Measurements from ENCODE around the gene TNIP3. TPM values are rescaled to one million over a fixed set of nuclear protein-coding genes. Genes with fewer than 3 reads are reported as not detected.

The TNIP3 gene
- total RNA-seq, 1 donor: not detected

DNA sequence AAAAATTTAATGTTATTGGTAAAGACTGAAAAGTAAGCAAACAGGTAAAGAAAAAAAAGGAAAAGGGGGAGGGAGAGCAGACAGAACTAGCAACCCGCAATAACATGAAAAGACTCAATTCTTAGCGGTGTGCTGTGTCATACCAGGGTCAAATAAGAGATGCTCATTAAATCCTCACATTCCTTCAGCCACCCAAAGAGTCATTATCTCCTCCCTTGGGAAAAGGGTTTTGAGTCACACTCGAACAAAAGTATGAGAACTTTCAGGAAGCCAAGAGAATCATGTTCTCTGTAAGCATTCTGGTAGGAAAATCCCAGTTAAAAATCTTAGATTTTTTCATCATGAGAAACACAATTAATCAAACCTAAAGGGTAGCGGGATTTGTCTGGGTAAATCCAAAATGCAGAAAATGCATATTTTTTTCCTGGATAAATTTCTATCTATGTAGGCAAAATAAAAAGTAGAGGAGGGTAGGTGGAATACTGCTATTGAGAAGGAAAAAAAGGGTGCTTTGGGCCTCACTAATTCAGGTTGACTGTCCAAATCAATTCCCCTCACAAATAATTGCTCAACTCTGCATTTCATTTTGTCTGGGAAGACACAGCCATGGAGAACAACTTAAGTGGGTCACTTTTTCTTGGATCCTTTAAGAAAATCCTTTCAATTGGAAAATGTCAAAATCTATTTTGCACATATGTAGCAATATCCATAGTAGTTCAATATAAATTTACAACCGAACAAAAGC lies 23.2 kb downstream of the TNIP3 start:
- DNase-seq (ENCODE audit: low read depth in 2 of 3, low spot score in 2 of 3): no peak

DNA sequence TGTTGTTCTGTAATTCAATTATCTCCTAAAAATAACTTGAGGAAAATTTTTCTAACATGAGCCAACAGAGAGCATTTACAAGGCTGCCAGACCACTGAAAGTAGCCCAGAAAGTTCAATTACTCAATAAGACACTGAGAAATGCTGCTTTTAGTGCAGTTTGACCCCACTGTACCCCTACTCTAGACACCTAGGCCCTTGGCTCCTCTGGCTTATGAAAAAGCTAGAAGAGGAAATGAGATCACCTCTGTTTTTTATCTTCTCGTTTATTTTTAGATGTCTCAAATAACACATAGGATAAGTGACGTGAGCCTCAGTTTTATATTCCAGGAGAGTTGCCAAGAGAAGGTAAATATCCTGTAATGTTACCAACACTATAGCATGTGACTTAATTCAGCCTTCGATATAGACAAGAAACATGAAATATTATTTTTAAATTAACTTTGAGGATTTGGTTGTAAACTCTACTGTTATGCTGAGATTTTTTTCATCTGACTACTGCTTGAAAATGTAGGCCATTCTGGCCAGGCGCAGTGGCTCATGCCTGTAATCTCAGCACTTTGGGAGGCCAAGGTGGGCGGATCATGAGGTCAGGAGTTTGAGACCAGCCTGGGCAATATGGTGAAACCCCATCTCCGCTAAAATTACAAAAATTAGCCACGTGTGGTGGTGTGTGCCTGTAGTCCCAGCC lies 24.4 kb downstream of the TNIP3 start:
- no peak for DNase-seq (ENCODE audit: low read depth in 2 of 3, low spot score in 2 of 3)

DNA sequence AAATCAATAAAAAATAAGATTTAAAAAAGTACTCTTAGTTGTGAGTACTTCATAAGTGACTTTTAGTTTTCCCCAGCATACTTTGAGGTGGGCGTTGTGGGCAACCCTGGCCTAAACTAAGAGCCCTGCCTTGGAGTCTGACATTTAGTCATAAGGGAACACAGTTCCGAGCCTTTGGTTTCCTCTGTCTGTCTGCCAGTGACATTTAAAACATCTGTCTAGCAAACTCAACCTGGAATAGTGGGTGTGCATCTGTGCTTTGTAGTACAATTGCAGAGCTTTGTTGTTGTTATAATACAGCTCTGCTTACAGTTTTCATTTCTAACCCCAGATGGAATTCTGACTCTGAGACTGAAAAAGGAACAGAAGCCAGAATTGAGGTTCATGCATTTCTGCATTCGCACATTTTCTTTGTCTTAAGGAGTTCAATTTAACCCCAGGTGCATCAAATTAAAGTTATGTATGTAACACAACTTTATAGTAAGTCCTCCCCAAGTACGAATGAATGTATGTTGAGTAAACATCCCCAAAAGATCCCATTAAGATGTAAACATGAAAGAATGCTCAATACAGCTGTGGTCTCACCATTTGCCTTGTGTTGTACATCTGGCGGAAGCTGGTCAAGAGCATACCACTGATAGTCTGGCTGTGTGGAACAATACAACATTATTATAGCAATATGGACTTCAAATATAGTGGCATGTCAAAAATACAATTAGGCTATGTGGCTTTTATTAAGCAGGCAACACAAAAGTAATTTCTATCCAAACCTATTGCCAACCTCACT lies 25.9 kb downstream of the TNIP3 start:
- no peak for DNase-seq (ENCODE audit: low read depth in 2 of 3, low spot score in 2 of 3)

DNA sequence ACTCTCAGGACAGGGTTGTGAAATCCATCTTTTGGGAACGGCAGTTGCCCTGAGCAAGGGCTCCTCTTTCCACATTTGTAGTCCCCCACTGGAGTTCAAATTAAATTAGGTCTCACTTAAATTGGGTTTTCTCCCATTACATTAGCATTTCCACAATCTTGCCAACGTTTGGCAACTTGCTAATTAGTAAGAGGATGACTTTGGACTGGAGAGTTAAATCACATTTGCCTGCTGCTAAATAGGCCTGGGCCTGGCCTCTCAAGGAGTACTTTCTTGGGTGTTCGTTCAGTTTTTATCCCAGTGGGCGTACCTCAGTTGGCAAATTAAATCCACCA lies 33.8 kb downstream of the TNIP3 start:
- DNase-seq (ENCODE audit: low read depth in 2 of 3, low spot score in 2 of 3): no peak

DNA sequence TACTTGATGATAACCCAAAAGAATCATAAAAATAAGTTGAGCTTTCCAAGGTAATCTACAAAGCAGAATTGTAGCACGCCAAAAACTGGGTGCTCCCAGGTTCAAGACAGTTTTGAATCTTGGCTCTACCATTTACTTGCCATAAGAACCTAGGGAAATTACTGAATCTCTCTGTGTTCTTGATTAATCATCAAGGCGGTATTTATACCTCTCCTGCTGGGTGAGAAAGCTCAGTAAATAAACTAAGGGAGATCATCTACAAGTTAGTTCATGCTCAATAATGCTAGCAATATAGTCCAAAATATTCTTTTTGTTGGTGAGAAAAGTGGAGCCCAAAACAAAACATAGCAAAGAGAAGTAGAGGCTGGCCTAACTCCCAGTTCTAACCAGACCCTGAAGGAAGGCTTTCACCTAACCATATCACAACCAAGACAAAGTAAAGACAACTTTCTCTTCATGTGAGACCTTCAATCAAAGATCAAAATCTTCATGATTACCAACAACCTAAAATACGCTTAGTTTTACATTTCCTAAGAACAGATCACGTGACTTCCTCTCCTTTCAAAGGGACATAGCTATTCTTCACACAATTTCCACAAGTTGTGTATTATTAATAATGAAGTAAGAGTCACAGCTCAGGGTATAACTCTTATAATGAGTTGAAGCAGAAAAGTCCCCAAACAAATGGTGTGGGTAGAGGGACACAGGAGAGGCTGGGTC lies 34.4 kb downstream of the TNIP3 start:
- no peak for DNase-seq (ENCODE audit: low read depth in 2 of 3, low spot score in 2 of 3)

DNA sequence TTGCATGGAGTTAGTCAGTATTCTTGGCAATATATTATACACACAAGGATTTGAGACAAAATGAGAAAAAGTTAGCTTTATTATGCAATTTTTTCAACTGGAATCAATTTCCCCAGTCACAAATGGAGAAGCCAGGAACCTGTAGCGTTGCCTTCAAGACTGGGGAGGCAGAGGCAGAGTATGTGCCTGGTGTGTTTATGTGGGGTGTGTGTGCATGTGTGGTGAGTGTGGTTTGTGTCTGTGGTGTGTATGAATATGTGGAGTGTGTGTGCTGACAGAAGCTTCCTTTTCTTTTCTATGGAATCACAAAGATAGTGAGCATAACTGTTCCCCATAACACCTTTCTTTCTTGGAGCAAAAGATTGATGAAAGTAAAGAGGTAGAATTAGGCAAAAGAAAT lies 37.0 kb downstream of the TNIP3 start:
- DNase-seq (ENCODE audit: low read depth in 2 of 3, low spot score in 2 of 3): no peak

DNA sequence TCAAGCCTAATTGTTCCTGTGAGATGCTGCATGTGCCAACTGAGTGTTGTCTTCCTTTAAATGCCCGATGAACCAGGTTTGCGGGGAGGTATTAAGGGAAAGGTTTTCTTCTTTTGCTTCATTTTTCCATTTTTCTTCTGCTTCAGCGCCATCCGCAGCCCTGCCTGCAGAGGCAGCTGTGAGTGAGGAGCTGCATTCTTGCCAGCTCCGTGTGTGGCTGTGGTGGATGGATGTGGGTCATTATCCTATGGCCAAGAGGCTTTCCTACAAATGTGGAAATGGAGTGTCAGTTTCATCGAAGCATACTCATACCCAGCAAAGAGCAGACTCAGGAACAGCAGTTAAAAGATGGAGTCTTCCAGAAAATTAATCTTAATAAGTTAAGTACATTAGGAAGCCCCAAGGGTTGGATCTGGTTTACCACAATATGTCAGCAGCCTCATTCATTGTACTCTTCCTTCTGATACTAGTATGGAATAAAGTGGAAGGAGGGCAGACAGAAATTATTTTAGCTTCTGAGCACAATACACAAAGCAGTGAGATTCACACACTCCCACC lies 37.6 kb downstream of the TNIP3 start:
- DNase-seq (ENCODE audit: low read depth in 2 of 3, low spot score in 2 of 3): no peak

DNA sequence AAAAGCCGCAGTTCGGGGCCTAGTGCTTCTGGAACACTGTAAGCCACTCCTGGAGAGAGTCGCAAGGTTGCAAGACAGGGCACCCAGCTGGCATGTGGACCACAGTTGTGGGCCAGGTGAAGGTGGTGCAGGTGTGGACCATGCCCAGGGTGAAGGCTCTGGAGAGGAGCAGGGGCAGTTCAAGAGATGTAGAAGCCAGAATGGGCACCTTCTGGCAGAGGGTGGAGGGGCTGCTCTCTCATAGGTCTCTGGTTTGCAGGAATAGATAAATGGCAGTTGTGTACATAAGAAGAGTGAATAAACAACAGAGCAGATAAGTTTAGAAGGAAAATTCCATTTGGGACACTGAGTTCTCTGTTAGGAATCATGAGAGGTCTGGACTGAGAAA lies 38.6 kb downstream of the TNIP3 start:
- no peak for DNase-seq (ENCODE audit: low read depth in 2 of 3, low spot score in 2 of 3)

DNA sequence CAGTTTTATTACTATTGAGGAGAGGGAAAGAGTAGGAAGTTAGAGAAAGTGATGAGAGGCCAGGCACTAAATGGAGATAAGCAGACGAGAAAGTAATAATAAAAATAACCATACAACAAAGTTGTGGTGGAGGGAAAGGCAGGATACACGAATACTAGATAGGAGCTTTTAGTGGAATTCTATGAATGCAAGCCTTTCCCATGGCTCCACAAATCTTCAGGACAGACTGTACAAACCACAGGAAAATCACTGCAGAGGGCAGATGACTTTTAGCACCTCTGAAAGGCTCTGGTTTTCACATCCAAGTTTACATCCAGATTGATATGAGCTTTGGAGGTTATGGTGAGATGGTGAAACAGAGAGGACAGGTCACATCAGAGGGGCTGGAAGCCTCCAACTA lies 41.5 kb downstream of the TNIP3 start:
- DNase-seq (ENCODE audit: low read depth in 2 of 3, low spot score in 2 of 3): no peak

DNA sequence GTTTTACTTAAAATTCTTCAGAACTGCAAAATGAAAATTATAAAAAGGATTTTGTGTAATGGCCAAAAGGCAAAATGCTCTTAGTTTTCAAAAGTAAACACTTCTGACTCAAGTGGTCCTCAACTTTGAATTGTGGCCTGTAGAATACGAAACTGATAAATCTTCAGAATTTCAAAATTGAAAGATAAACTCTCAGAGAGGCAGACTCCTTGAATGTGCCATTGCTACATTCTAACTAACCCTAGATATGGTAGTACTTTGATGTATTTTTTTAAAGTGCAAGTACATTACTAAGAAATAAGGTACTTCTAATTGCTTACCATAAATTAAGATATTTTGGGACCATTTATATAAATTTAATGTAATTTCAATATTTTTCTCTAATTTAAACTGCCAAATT lies 44.4 kb downstream of the TNIP3 start:
- DNase-seq (ENCODE audit: low read depth in 2 of 3, low spot score in 2 of 3): no peak

DNA sequence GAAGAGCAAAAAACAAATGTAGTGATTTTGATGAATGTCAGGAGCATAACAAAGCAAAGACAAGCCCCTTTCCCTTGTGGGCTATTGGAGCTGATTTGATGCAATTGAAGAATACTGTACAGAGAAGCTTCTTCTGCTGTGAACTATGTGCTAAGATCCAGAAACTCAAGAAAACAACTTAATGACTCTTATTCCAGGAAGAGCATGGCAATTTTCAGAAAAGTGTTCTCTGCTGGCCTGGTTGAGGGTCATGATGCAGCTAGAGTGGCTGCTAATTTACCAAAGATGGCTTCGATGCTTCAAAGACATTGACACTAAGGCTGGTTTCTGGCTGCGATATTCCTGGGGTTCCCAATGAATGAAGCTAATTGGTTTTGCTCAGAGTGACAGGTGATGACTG lies 45.8 kb downstream of the TNIP3 start:
- DNase-seq (ENCODE audit: low read depth in 2 of 3, low spot score in 2 of 3): no peak

DNA sequence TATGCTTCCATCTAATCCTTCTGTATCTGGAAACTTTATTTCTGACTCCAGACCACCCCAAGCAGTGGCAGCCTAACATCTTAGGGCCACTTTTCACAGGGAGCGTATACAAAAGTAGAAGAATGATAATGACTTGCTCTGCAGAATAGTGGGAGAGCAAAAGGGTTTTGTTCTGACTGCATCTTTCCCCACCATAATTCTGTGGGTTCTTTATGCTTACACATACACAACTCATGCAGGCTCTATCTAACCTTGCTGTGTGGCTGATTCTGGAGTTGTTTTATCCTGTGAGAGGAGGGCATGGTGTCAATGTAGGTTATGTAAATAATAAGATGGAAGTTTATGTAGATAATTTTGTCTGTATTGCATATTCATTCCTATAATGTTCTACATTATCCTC lies 49.4 kb downstream of the TNIP3 start:
- no peak for DNase-seq (ENCODE audit: low read depth in 2 of 3, low spot score in 2 of 3)

DNA sequence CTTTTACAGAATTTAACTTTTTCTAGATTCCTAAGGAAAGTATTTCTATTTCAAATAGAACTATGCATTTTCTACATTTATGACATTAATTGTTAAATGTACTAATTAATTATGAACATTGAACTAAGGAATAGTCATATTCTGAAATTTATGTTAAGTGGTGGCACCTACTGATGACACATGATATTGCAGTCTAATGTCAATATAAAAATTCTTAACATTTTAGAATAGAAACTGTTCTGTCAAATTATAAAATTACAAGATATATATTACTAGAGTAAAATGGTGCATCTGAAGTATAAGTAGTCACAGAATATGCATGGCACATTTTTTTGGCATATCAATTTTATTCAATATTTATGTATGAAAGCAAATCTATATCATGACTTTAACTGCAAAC lies 51.6 kb downstream of the TNIP3 start:
- peak in 1 of 3 donors; percentile 10 for DNase-seq (ENCODE audit: low read depth in 2 of 3, low spot score in 2 of 3)

DNA sequence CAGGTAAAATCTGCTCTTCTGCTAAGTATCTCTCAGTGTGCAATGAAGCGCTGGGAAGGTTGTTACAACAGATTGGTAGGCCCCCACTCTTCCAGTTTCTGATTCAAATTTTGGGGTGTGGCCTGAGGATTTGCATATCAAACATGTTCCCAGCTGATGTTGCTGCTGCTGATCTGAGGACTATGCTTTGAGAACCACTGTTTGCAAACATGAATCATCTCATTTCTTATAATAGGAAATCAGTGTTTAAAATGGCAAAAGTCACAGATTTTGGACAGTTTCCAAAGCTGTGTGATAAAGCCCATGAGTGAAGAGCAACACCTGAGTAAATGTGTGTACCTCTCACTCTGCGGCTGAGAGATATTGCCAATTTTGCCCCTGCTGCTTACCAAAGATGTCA lies 55.6 kb downstream of the TNIP3 start:
- DNase-seq (ENCODE audit: low read depth in 2 of 3, low spot score in 2 of 3): no peak

DNA sequence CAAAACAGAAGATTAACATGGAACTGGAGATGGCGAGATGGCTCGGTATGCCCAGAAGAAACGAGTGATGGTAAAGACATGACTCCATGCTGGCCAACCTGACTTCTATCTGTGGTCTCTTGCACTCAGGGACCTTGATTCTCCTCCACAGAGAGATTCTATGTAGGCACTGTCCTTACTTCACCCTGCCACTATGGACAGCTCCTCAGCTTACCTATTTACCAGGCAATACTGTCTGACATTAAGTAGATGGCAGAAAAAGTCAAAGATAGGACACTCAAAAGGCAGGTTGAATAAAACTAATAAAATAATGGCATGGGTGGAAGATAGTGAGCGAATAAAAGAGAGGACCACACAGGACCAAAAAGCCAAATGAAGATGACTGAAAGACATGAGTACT lies 56.6 kb downstream of the TNIP3 start:
- DNase-seq (ENCODE audit: low read depth in 2 of 3, low spot score in 2 of 3): no peak

DNA sequence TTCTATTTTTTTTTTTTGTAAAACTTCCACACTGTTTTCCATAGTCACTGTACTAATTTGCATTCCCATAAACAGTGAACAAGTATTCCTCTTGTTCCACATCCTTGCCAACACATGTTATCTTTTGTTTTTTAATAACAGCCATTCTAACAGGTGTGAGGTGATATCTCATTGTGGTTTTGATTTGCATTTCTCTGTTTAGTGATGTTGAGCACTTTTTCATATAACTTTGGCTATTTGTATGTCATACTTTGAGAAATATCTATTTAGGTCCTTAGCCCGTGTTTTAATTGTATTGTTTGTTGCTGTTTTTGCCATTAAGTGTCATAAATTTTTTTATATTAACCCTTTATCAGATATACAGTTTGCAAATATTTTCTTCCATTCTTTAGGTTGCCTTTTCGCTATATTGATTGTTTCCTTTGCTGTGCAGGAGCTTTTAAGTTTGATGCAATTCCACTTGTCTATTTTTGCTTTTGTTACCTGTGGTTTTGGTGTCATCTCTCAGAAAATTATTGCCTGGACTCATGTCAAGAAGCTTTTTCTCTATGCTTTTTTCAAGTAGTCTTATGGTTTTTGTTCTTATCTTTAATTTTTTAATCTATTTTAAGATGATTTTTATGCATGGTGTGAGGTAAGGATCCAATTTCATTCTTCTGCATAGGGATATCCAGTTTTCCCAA lies 63.9 kb downstream of the TNIP3 start:
- DNase-seq (ENCODE audit: low read depth in 2 of 3, low spot score in 2 of 3): no peak

DNA sequence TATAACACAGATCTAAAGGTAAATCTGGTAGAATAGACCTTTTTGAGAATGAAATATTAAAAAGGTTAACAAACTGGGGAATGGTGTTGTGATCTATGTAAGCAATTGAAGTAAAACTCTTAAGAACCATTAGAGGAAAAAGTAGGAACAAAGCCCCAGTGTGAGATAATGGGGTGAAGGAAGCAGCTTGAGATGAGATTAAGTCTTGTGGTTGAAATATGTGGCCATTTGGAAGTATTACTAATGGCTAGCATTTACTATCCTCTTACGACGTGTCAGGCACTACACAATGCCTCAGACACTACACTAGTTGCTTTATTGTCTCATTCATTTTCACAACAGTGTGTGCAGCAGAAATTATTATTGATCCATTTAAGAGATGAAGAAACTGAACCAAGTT lies 65.9 kb downstream of the TNIP3 start:
- peak in 2 of 3 donors; percentile 22 to 52 for DNase-seq (ENCODE audit: low read depth in 2 of 3, low spot score in 2 of 3)

DNA sequence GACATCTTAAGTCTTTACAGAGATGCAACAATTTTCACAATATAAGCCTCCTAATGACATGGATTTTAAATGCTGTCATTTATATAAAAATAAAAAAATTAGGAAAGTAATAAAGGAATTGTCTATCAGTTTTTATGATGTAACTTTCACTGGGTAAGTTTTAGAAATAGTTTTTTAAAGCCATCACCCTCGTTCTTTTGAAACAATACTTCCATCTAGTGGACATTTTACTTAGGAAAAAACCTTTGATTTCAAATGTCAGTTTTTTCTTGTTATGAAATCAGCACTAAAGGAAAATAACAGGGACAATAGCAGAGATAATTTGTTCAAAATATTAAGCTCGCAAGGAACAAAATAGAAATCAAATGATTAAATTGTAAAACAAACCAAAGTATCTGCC lies 67.5 kb downstream of the TNIP3 start:
- peak in 2 of 3 donors; percentile 13 to 59 for DNase-seq (ENCODE audit: low read depth in 2 of 3, low spot score in 2 of 3)

DNA sequence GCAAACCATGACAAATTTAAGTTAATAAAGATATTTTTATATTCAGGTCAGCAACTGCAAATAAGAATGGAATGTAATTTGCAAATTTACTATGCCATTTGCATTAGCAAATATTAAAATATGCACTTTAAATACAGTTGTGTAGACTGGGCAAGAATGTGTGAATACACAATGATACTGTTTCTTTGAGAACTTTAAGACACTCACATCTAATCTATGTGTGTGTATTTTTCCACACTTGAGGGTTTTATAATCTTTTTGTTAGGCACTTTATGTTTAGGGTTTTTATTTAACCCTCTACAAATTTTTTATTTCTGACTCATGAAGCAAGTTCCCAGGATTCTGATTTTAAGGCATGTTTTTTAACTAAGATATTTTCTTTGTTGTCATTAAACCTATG lies 67.9 kb downstream of the TNIP3 start:
- no peak for DNase-seq (ENCODE audit: low read depth in 2 of 3, low spot score in 2 of 3)

DNA sequence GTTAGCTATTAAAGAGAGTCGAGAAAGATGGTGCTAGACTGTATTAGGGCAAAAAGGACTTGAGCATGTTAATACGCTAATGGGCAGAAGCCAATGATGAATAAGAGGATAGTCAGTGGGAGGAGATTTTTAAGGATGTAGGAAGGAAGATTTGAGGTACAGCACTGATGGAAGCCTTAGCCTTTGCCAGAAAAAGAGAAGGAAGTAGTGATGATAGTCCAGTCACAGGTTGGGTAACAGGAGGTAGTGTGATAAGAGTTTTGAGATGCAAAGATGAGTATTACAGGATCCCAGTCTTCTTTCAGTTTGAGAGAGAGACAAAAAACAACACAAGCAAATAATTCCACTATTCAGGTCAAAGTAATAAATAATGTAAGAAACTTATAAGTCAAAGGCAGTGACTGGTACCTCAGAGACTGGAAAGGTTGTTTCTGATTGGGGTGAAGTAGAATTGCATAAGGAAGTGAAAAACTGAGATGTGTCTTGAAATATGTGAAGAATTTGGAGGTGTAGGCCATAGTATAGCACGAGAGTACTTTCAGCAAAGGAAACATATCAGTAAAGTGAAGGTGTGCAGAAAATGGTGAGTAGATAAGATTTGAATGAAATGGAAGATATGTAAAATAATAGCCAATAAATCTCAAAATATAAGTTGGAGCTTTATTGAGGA lies 69.7 kb downstream of the TNIP3 start:
- no peak for DNase-seq (ENCODE audit: low read depth in 2 of 3, low spot score in 2 of 3)
